ENCODE results near the gene MALL.
"Not testable (repeated sequence)": the region's sequence is repeated elsewhere in the genome, so short reads cannot be mapped to it uniquely, and the experiment has no call there.

GRCh38 chr2:110052166-110052565 lies 63.5 kb downstream of the MALL start:
- TF ChIP-seq CTCF (CRISPR knock-in tag; IDR thresholded peaks at IDR 0.05); HDAC6 (IDR thresholded peaks at IDR 0.05; ENCODE audit: low read depth, low read length); ZNF678 (CRISPR knock-in tag; IDR thresholded peaks at IDR 0.05); MNT (IDR thresholded peaks at IDR 0.05); FOXP4 (CRISPR knock-in tag; IDR thresholded peaks at IDR 0.05); PREB (CRISPR knock-in tag; IDR thresholded peaks at IDR 0.05): not testable (repeated sequence)
